GM19099 (cell line): ENCODE results near the gene IGSF6.

ENCODE experiments used
- POLR2A ChIP-seq: IDR thresholded peaks from 3 replicates; pipeline ENCODE4 v1.6.1; 2011; ENCODE audit warnings: low read depth; ENCODE audit not compliant: insufficient read length; ENCODE audit errors: extremely low read depth

The IGSF6 gene, protein sequence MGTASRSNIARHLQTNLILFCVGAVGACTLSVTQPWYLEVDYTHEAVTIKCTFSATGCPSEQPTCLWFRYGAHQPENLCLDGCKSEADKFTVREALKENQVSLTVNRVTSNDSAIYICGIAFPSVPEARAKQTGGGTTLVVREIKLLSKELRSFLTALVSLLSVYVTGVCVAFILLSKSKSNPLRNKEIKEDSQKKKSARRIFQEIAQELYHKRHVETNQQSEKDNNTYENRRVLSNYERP

DNA sequence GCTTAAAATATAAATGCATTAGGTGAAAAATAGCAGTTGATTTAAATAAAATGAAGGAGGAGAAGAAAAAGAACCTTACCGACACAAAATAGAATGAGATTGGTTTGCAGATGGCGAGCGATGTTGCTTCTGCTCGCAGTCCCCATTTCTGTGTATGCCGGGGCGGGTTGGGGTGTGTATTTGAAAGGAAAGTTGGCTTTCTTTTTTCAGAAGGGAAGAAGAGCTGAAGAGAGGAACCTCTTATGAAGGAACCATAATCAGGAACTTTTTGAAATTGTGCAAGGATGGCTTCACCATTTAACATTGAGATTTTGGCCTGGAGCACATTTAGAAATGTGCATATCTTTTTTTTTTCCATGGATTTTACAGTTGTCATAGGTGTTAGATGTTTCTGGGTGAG, at the start of gene IGSF6:
Gene IGSF6 (minus strand): TSS at position 156 of the 400 bp plus-strand sequence. CDS start 10 bp downstream, at position 146.
- no peak for TF ChIP-seq POLR2A

DNA sequence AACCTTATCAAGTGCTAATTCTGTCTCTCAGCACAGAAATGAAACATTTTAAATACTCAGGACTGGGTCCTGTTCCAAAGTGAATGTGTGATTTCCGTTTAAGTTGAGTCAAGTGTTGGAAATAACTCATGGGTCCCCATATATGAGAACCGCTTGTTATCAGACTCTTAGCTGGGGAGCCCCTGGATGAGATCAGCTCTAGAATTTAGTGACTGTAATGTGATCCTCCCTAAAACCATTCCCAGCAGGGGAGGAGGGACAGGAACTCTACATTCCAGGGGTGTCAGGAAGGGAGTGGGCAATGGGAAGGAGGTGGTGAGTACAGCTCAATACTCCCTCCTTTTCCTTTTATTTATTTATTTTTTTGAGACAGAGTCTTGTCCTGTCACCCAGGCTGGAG, 48.9 kb upstream of the IGSF6 start:
- no peak for TF ChIP-seq POLR2A

DNA sequence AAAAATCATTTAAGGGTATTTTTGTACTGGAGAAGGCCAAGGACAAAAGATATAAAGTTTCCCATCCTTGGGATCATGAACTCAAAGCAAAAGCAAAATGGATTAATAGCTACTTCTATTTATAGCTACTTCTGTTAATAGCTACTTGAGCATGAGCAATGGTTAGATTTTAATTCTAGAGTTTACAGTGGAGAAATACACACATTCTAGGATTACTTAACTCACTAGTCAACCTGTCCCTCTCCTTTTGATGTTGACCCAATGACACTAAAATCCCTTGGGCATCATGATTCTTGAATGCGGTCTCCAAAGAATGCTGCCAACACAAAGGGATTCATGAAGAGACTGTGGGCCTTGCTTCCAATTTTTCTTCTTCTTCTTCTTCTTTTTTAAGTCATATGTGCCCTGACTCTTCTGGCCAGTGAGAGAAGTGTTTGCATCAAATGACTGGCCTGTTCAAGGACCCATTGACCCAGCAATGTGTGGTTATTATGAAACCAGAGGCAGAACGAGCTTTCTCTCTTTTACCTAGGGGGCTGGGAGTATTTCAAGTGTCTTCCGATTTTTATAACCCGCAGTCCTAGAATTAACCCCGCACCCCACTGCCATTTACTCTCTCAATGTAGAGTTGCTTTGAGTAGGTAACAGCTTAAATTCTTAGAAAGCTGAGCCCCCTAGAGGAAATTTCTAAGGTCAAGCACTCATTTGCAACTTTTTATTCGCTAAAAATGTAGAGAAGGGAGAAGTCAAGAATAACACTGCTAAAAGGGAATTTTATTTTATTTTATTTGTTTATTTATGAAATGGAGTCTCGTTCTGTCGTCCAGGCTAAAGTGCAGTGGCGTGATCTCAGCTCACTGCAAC, 46.0 kb upstream of the IGSF6 start:
- TF ChIP-seq POLR2A = no peak

DNA sequence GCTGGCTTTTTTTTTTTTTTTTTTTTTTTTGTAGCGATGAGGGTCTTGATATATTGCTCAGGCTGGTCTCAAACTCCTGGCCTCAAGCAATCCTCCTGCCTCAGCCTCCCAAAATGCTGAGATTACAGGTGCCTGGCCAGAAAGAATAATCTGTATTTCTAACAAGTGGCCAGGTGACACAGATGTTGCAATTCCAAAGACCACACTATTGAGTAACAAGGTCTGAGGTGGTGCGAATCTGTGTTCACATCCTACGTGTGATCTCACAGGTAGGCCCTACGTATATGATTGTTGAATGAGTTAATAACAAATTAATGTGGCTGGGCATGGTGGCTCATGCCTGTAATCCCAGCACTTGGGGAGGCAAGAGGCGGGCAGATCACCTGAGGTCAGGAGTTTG, 44.6 kb upstream of the IGSF6 start:
- TF ChIP-seq POLR2A = no peak

DNA sequence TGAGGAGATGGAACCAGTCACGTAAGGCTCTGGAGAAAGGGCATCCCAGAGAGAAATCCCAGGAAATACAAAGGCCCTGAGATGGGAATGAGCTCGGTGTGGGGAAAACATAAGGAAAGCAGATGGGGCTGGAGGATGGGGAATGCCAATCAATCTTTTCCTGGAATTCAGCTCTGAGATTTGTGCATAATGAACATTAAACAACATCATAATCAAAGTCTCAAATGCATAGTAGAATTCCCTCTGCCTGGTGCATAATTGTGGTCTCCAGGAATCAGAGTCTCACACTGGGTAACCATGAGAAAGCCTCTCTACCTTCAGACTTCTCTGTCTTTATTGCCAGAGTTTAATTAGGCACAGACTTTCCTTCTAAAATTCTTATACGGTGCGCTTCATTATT, 42.2 kb upstream of the IGSF6 start:
- no peak for TF ChIP-seq POLR2A

DNA sequence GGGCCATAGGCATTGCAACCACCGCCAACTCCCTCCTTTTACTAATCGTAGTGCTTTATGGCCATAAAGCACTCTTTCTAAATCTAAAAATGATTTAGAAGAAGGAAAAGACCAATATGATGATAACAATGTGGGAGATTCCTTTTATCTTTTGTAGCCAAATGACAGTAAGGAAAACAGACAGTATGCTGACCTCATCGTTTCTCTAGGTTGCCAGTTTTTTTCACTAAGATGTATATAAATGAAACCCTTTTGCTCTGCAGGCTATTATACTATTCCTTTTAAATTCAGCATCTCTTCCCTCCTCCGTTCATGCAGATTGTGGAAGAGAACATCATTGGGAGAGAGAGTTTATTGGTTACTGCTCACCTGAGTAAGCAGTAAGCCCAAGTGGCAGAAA, 36.7 kb upstream of the IGSF6 start:
- TF ChIP-seq POLR2A = no peak

DNA sequence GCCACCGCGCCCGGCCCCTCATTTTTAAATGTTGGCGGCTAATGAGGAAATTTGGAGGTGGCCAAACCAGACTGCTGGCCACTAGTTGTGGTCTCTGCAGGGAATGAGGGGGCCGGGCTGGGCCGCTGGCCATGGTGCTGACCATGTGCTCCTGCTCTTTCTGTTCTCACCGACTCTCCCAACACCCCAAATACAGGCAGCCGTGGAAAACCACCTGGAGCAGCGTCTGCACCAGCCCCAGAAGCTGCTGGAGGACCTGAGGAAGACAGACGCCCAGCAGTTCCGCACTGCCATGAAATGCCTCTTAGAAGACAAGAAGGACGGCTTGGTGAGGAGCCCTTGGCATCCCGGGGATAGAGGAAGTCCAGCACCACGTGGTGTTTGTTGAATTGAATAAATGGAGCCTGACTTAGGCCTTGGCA, 32.6 kb upstream of the IGSF6 start:
- no peak for TF ChIP-seq POLR2A

DNA sequence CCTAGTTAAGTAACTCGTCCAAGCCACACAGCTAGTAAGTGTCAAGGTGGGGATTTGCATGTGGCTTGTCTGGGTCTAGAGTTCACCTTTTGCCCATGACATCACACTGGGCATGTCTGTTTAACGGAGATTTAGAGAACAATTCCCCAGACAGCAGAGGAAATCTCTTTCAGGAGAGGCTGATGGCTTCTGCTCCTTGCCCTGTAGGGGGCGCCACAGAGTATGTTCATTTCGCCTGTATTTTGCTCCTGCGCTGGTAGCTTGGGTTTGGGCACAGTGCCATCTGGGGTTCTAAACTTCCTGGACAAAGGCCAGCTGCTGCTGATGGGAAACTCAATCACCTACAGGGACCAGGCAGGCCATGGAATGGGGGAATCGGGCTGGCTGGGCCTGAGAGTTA, 31.8 kb upstream of the IGSF6 start:
- TF ChIP-seq POLR2A = no peak

DNA sequence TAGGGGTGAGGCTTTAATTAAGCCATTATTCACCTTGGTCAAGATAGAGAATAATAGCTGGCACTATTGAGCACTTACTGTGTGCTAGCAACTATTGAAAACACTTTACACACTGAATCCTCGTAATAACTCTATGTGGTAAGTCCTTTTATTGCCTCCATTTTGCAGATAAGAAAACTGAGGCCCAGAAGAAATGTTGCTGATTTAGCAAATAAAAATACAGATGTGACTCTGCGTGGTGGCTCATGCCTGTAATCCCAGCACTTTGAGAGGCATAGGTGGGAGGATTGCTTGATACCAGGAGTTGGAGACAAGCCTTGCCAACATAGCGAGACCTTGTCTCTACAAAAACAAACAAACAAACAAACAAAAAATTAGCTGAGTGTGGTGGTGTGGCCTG, 30.8 kb upstream of the IGSF6 start:
- no peak for TF ChIP-seq POLR2A

DNA sequence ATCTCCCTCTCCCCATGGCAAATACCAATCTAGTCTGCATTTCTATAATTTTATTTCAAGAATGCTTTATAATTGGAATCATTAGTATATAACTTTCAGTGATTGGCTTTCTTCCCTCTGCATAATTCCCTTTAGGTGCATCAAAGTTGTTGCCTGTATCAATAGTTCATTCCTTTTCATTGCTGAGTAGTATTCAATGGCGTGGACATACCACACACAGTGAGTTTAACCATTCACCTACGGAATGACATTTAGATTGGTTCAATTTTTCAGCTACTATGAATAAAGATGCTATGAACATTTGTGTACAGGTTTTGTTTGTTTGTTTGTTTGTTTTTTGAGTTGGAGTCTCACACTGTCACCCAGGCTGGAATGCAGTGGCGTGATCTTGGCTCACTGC, 21.1 kb upstream of the IGSF6 start:
- TF ChIP-seq POLR2A = no peak

DNA sequence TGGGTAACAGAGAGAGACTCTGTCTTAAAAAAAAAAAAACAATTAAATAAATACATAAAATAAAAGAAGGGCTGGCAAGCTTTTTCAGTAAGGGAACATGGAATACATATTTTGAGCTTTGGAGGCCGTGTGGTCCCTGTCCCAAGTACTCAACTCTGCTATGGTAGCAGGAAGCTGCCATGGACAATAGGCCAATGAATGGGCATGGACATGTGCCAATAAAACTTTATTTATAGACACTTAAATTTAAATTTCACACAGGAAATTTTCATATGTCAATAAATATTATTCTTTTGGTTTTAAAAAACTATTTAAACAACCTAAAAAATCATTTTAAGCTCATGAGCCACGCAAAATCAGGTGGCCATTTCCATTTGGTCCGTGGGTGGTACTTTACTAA, 15.2 kb upstream of the IGSF6 start:
- TF ChIP-seq POLR2A = no peak

DNA sequence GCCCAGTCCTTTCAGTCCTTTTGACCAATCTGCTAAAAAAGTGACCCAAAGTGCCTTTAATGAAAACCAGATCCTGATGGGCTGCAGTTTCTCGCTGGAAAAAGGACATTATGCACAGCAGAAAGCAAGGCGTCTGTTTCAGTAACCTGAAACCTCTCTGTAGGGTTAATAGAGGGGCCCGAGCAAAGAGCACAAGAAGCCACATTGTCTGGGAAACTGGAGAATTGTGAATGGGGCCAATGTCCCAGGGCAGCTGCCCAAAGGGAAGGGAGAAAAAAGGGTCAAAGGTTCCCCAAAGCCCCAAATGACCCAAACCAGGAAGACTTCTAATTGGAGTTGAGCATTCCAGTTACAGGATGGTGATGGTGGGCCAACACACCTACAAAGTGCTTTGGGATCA, 14.4 kb upstream of the IGSF6 start:
- TF ChIP-seq POLR2A = no peak

DNA sequence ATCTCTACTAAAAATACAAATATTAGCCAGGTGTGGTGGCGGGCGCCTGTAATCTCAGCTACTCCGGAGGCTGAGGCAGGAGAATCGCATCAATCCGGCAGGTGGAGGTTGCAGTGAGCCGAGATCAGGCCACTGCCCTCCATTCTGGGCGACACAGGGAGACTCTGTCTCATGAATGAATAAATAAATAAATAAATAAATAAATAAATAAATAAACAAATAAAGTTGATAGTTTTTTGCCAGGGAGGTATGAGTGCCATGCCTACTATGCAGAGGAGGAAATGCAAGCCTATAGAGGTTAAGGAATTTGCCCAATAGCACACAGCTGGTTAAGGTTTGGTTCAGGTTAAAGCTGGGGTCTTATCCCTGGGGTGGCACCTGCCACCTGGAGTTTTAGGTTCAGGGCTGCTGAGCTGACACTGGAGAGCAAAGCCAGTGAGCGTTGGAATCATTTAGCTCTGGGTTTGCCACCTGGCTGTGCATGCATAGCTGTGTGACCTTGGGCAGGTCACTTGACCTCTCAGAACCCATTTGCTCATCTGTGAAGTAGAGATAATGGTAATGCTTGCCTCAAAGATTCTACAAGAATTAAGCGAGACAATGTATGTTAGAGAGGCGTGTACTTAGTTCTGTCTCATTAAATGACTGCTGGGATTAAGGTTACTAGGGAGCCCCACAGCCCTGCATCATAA, 12.5 kb upstream of the IGSF6 start:
- no peak for TF ChIP-seq POLR2A

DNA sequence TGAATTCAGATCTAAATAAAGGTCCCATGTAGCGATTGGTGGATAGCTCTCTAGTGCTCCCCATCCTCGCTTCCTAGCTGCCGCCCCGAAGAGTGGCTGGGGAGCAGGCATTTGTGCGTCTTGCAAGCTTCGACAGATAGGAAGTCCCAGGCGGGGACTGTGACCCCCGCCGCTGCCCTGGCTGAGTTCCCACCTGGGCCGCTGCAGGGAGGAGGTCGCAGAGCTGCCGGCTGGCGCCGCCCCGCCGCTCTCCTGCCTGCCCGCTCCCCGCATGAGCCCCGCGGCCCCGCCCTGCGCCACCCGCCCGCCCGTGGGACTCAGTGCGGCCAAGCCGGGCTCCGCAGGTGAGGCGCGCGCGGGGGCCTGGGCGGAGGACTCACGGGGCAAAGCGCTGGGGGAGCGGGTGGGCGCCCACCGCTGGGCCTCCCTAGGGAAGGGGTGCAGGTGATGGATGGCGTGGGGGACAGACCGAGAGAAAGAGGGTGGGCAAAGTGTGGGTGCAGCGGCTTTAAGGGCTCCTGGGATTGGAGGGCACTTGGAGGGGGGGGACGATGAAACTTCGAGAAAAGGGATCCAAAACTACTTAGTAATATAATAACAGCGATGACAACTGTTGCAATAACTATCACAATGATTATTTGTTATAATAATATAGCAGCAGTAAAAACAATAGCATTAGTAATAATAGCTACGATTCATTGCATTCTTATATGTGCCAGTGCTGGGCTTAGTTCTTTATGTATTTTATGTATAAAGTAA, 11.7 kb upstream of the IGSF6 start, which contains the start of gene OTOA:
Gene OTOA (plus strand): TSS at position 80 of the 759 bp plus-strand sequence. CDS start 14,547 bp downstream, outside the sequence.
- TF ChIP-seq POLR2A = no peak

DNA sequence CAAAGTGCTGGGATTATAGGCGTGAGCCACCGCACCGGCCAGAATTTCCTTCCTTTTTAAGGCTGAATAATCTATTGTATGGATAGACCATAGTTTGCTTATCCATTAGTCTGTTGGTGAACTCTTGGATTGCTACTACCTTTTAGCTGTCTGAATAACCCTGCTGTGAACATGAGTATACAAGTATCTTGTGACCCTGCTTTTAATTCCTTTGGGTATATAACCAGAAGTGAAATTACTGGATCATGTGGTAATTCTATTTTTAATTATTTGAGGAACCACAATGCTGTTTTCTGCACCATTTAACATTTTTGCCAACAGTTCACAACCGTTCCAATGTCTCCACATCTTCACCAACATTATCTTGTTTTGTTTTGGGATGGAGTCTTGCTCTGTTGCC, 6.7 kb upstream of the IGSF6 start:
- no peak for TF ChIP-seq POLR2A
